ENCODE results near the gene KIAA0513. TPM values are rescaled to one million over a fixed set of nuclear protein-coding genes. Genes with fewer than 3 reads are reported as not detected.

Gene KIAA0513
- total and polyA plus RNA-seq, 2 of the 13 experiments (the other 11 are each of a cell fraction or from before 2014, with no cell fraction given), result 1.8 TPM

DNA sequence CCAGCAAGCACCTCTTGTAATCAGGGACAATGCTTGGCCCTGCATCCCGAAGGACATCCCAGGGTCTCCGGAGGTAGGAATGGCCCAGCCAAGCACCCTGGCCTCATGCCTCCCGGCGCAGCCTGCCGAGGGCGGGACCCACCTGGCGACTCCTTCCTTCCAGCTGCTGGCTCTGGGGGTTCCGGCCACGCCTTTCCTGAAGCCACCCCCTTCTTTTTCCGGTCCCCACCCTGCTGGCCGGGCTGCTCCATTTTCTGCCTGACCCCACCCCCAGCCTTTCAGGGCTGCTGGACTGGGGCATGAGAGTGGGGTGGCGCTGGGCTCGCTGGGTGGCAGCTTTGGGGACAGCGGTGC lies 107.2 kb downstream of the KIAA0513 start (continued):
- TF ChIP-seq, protein P1, sequence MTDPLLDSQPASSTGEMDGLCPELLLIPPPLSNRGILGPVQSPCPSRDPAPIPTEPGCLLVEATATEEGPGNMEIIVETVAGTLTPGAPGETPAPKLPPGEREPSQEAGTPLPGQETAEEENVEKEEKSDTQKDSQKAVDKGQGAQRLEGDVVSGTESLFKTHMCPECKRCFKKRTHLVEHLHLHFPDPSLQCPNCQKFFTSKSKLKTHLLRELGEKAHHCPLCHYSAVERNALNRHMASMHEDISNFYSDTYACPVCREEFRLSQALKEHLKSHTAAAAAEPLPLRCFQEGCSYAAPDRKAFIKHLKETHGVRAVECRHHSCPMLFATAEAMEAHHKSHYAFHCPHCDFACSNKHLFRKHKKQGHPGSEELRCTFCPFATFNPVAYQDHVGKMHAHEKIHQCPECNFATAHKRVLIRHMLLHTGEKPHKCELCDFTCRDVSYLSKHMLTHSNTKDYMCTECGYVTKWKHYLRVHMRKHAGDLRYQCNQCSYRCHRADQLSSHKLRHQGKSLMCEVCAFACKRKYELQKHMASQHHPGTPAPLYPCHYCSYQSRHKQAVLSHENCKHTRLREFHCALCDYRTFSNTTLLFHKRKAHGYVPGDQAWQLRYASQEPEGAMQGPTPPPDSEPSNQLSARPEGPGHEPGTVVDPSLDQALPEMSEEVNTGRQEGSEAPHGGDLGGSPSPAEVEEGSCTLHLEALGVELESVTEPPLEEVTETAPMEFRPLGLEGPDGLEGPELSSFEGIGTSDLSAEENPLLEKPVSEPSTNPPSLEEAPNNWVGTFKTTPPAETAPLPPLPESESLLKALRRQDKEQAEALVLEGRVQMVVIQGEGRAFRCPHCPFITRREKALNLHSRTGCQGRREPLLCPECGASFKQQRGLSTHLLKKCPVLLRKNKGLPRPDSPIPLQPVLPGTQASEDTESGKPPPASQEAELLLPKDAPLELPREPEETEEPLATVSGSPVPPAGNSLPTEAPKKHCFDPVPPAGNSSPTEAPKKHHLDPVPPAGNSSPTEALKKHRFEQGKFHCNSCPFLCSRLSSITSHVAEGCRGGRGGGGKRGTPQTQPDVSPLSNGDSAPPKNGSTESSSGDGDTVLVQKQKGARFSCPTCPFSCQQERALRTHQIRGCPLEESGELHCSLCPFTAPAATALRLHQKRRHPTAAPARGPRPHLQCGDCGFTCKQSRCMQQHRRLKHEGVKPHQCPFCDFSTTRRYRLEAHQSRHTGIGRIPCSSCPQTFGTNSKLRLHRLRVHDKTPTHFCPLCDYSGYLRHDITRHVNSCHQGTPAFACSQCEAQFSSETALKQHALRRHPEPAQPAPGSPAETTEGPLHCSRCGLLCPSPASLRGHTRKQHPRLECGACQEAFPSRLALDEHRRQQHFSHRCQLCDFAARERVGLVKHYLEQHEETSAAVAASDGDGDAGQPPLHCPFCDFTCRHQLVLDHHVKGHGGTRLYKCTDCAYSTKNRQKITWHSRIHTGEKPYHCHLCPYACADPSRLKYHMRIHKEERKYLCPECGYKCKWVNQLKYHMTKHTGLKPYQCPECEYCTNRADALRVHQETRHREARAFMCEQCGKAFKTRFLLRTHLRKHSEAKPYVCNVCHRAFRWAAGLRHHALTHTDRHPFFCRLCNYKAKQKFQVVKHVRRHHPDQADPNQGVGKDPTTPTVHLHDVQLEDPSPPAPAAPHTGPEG (CRISPR knock-in tag; IDR thresholded peaks at IDR 0.05), result no peak
- peak; percentile 40; the same call in 1 of the 2 replicates for TF ChIP-seq RBFOX2 (IDR thresholded peaks at IDR 0.05; ENCODE audit: low read depth, low read length)

DNA sequence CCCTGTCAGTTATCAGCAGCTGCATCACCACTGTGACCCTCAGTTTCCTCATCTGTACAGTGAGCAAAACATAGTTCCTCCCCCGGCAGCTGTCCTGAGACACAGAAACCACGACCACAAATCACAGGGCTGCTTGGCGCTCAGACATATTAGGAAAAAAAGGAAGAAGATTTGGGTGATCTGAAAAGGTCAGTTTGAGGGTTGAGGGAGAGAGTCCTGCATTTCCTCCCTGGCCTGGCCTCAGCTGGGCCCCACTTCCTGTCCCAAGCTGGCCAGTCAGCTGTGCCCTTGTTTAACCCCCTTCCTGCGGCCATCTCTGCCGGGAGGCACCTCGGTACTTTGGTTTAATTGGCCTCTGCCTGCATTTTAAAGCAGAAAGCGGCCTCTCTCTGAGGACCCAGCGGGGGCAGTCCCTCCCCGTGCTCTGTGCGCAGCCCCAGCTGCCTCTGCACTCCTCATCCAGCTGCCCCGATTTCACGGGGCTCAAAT lies 108.7 kb downstream of the KIAA0513 start:
- peak; percentile 22 for ATAC-seq
- in situ Hi-C loops (cut with HindIII; ENCODE audit: extremely low pct_ligation_motif_present, low pct_unique_long_range_greater_than_20kb) (no loop called here), intact Hi-C loops (cut with micrococcal nuclease; ENCODE audit: unreplicated experiment) (loop anchor here (2.0 kb wide), 1 partner anchor 31 kb away; no protein-coding TSS in a partner anchor)
- no peaks in the 10 kb centered on the region for H3K36me3 ChIP-seq (replicated peaks in 1 of 2; ENCODE audit: control insufficient read depth in 1 of 2, insufficient read depth in 2 of 2, low read length in 2 of 2)
- H3K79me2 ChIP-seq (ENCODE audit: insufficient read depth, low read length), result no peaks in the 10 kb centered on the region
- H3K27me3 ChIP-seq (ENCODE audit: control insufficient read depth in 1 of 2, insufficient read depth in 2 of 2, low read length in 2 of 2), result no peaks in the 10 kb centered on the region; a peak in 2 of 5 replicates
- peak overlapping the region; percentile 80 for H3K27ac ChIP-seq (ENCODE audit: extremely low read length, insufficient read depth, low read length)
- H3K9ac ChIP-seq (ENCODE audit: insufficient read depth, low read depth, low read length), result peak overlapping the region; percentile 34
- peak overlapping the region; percentile 94 for H3K4me2 ChIP-seq (ENCODE audit: low read depth, low read length)
- DNase-seq (ENCODE audit: low spot score), result no peak
- POLR2A ChIA-PET, result interaction anchor here (0.7 to 11.3 kb wide), 18 partner anchors 9 to 155 kb away, joined by 3 to 293 read pairs (median 7); no protein-coding TSS in a partner anchor
- no peaks in the 10 kb centered on the region for H4K20me1 ChIP-seq (ENCODE audit: insufficient read depth, low read length)
- H3K4me1 ChIP-seq (ENCODE audit: insufficient read depth, low read length), result peaks cover 72% of the 10 kb centered on the region
- no peak for FAIRE-seq
- BruUV-seq (replicated peaks), result TSS peak; percentile 90
- H3K9me3 ChIP-seq (ENCODE audit: low read length), result no peaks in the 10 kb centered on the region
- H2AFZ ChIP-seq (ENCODE audit: low read length), result no peak overlapping the region
- 27% methylated on average over 11 of the region's 12 CpGs for WGBS (ENCODE audit: low lambda C conversion rate)
- CTCF ChIA-PET (ENCODE audit: low intra/inter-chr PET ratio, low total read pairs), result no interaction called here
- peak overlapping the region; percentile 9 to 76 (median 38) for H3K4me3 ChIP-seq (replicated peaks in 1 of 3; ENCODE audit: insufficient read depth in 1 of 3, low read depth in 2 of 3, low read length in 3 of 3)
- TF ChIP-seq CHCHD3 (CRISPR knock-in tag; IDR thresholded peaks at IDR 0.05), result no peak
- TF ChIP-seq, protein P2, sequence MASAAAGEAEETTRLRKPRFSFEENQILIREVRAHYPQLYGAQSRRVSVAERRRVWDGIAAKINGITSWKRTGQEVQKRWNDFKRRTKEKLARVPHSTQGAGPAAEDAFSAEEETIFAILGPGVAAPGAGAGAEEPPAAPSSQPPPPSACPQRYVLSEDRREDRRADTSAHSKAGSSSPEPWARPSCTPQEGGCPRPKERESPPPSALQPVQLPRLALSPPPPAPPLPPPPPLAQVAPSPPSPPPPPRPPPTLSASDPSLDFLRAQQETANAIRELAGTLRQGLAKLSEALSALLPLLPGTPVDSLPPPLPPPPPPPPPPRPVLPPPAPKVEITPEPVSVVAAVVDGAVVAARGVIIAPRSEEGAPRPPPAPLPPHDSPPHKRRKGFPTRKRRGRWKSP (CRISPR knock-in tag; IDR thresholded peaks at IDR 0.05), result peak; percentile 43; the same call in 1 of the 2 replicates
- TF ChIP-seq, protein P3, sequence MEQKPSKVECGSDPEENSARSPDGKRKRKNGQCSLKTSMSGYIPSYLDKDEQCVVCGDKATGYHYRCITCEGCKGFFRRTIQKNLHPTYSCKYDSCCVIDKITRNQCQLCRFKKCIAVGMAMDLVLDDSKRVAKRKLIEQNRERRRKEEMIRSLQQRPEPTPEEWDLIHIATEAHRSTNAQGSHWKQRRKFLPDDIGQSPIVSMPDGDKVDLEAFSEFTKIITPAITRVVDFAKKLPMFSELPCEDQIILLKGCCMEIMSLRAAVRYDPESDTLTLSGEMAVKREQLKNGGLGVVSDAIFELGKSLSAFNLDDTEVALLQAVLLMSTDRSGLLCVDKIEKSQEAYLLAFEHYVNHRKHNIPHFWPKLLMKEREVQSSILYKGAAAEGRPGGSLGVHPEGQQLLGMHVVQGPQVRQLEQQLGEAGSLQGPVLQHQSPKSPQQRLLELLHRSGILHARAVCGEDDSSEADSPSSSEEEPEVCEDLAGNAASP (CRISPR knock-in tag; IDR thresholded peaks at IDR 0.05; ENCODE audit: borderline replicate concordance), result peak; percentile 77; the same call in 1 of the 2 replicates
- TF ChIP-seq ARNT (IDR thresholded peaks at IDR 0.05), result no peak
- TF ChIP-seq, protein P4, sequence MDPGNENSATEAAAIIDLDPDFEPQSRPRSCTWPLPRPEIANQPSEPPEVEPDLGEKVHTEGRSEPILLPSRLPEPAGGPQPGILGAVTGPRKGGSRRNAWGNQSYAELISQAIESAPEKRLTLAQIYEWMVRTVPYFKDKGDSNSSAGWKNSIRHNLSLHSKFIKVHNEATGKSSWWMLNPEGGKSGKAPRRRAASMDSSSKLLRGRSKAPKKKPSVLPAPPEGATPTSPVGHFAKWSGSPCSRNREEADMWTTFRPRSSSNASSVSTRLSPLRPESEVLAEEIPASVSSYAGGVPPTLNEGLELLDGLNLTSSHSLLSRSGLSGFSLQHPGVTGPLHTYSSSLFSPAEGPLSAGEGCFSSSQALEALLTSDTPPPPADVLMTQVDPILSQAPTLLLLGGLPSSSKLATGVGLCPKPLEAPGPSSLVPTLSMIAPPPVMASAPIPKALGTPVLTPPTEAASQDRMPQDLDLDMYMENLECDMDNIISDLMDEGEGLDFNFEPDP (CRISPR knock-in tag; conservative IDR thresholded peaks at IDR 0.05), result 0 out of 2 replicates have a peak, but pooled peaks have one; percentile 74
- peak; percentile 52 for TF ChIP-seq YY1 (IDR thresholded peaks at IDR 0.05; ENCODE audit: insufficient read depth, insufficient replicate concordance, low read depth, low read length)
- peak; percentile 74; the same call in 1 of the 2 replicates for TF ChIP-seq KLF13 (CRISPR knock-in tag; IDR thresholded peaks at IDR 0.05)
- no peak for TF ChIP-seq MAZ (IDR thresholded peaks at IDR 0.05; ENCODE audit: borderline replicate concordance, low read depth, low read length)
- 0 out of 2 replicates have a peak, but pooled peaks have one; percentile 4 for TF ChIP-seq MAZ (CRISPR knock-in tag; IDR thresholded peaks at IDR 0.05; ENCODE audit: low read depth)
- peak in 1 of 2 experiments; percentile 58; a peak in 1 of 4 replicates for TF ChIP-seq KLF16 (CRISPR knock-in tag; IDR thresholded peaks at IDR 0.05)

Measured in HepG2 (cell line).